Lung (tissue), 13 donors: Measurements from ENCODE around the gene CHMP2B. TPM values are rescaled to one million over a fixed set of nuclear protein-coding genes. Genes with fewer than 3 reads are reported as not detected.
"Not testable (repeated sequence)": the region's sequence is repeated elsewhere in the genome, so short reads cannot be mapped to it uniquely, and the experiment has no call there.

Experiments
- ATAC-seq: fragments of 200-7000 bp; cut with Tn5 transposase; one replicate; pipeline ENCODE4 v1.9.1; 2020; ENCODE audit warnings: moderate number of reproducible peaks; ENCODE audit not compliant: insufficient read depth, low FRiP score
- DNase-seq, 3 donors: peaks; one replicate each; pipeline ENCODE4 v3.0.0-alpha.2; 2013 to 2017
- H3K27ac ChIP-seq, 2 donors: one replicate each; pipeline ENCODE4 v1.5.1; 2013; ENCODE audit warnings: mild to moderate bottlenecking in 2 of 2, moderate library complexity in 2 of 2, control low read depth in 1 of 2, inconsistent platforms in 1 of 2, low read depth in 1 of 2, low read length in 1 of 2
- H3K27me3 ChIP-seq, 3 donors: one replicate each; pipeline ENCODE4 v1.5.1; 2013; ENCODE audit warnings: low read length in 2 of 3; ENCODE audit not compliant: control insufficient read depth in 3 of 3, insufficient read depth in 3 of 3
- H3K36me3 ChIP-seq, 4 donors: one replicate each; pipeline ENCODE4 v1.5.1; 2013; ENCODE audit warnings: low read length in 4 of 4, mild to moderate bottlenecking in 1 of 4, moderate library complexity in 1 of 4; ENCODE audit not compliant: control insufficient read depth in 4 of 4, insufficient read depth in 4 of 4
- H3K4me1 ChIP-seq, 5 donors: one replicate each; pipeline ENCODE4 v1.5.1; 2013; ENCODE audit warnings: low read length in 5 of 5, mild to moderate bottlenecking in 2 of 5, moderate library complexity in 1 of 5; ENCODE audit not compliant: control insufficient read depth in 5 of 5, insufficient read depth in 5 of 5
- H3K4me3 ChIP-seq: one replicate; pipeline ENCODE4 v1.5.1; 2013; ENCODE audit warnings: mild to moderate bottlenecking, control low read depth, moderate library complexity
- H3K9ac ChIP-seq, 2 donors: one replicate each; pipeline ENCODE4 v1.5.1; 2013; ENCODE audit warnings: low read length in 2 of 2, control low read depth in 1 of 2; ENCODE audit not compliant: insufficient read depth in 1 of 2
- H3K9me3 ChIP-seq, 4 donors: one replicate each; pipeline ENCODE4 v1.5.1; 2013; ENCODE audit warnings: low read length in 3 of 4, mild to moderate bottlenecking in 1 of 4, moderate library complexity in 1 of 4; ENCODE audit not compliant: control insufficient read depth in 4 of 4, insufficient read depth in 3 of 4
- CTCF ChIP-seq: IDR thresholded peaks from 2 replicates; pipeline ENCODE4 v1.5.1; 2012; ENCODE audit warnings: mild to moderate bottlenecking; ENCODE audit errors: control extremely low read depth, extremely low read depth
- WGBS, 2 donors: extraction: QIAGEN DNeasy Blood & Tissue Kit; methylation state at CpG; one replicate each; pipeline ENCODE4 v1.1.7; 2013; 5-methylcytosine and 5-hydroxymethylcytosine counted together
- polyA plus RNA-seq, 2 donors: library from polyadenylated mRNA; stranded (reverse); fragments of 200-250 nt; gene quantifications; one replicate each; pipeline ENCODE4 v1.2.1, GENCODE V29; 2013
- small RNA-seq: library from RNA; depleted of rRNA; stranded (forward); fragments of <200 nt; gene quantifications from one replicate; pipeline ENCODE3, GENCODE V24; 2014; ENCODE audit warnings: low replicate concordance
- total RNA-seq, 2 donors: library from RNA; depleted of rRNA in 1 of 2; stranded (reverse); fragments of >200 nt in 1 of 2; gene quantifications; one replicate each; pipeline ENCODE4 v1.2.1, GENCODE V29; 2014 to 2021
- donor health status: control.
- donor health status: control.
- donor health status: Bipolar disorder and iron deficiency.
- donor health status: healthy.
- donor health status: DM: yes; HTN: yes; CAD: no.

CHMP2B gene
- total and polyA plus RNA-seq, 4 donors: 21.9 to 45.1 (median 37.6) TPM

GRCh38 chr3:87298111-87298718 is 71.1 kb downstream of the CHMP2B start:
- Histone ChIP-seq H3K9ac (no peak overlapping the region), H3K27ac (no peak overlapping the region), H3K4me3 (no peak overlapping the region), H3K36me3 (no peaks in the 10 kb centered on the region), H3K27me3 (no peaks in the 10 kb centered on the region), H3K9me3 (no peaks in the 10 kb centered on the region), H3K4me1 (no peaks in the 10 kb centered on the region)
- peak; percentile 22 for TF ChIP-seq CTCF
- peak; percentile 69 for ATAC-seq
- 15 to 23% methylated on average over 3 of the region's 3 CpGs for WGBS, 2 donors
- DNase-seq: peak in 2 of 3 donors; percentile 55 to 59

GRCh38 chr3:87305031-87305430 is 77.9 kb downstream of the CHMP2B start:
- not testable (repeated sequence) for H3K9me3 ChIP-seq, ATAC-seq, H3K36me3 ChIP-seq, H3K4me3 ChIP-seq, H3K27ac ChIP-seq, H3K27me3 ChIP-seq, H3K9ac ChIP-seq, H3K4me1 ChIP-seq, DNase-seq
- WGBS, 2 donors: 82 to 86% methylated on average over 1 of the region's 1 CpG

Small RNAs within 50 kb of the gene (small RNA-seq; reads per million reads assigned to genes)
- not detected for gene MIR4795

Other genes with a start within 250 kb of the CHMP2B start
- 10 to 100 TPM; 32.8 to 49.2 TPM for gene VGLL3, start 236.2 kb upstream of the CHMP2B start, total RNA-seq
- gene VGLL3, start 236.2 kb upstream of the CHMP2B start, polyA plus RNA-seq: 1 to 10 TPM; 4.3 to 7.4 TPM
- not detected for gene POU1F1, start 49.3 kb downstream of the CHMP2B start, total RNA-seq
- not detected for gene POU1F1, start 49.3 kb downstream of the CHMP2B start, polyA plus RNA-seq